DND-41 (cell line): Measurements from ENCODE around the gene MRPL36.

Experiments used
- EZH2 ChIP-seq: IDR thresholded peaks from 3 replicates; pipeline ENCODE4 v1.6.1; 2012; ENCODE audit warnings: borderline replicate concordance, low read depth, mild to moderate bottlenecking, moderate library complexity, low read length, inconsistent platforms; ENCODE audit not compliant: severe bottlenecking
- TF ChIP-seq, protein P1 (sequence below): IDR thresholded peaks from 2 replicates; pipeline ENCODE4 v1.5.1; 2012; ENCODE audit warnings: borderline replicate concordance, low read length, moderate library complexity, mild to moderate bottlenecking; ENCODE audit not compliant: poor library complexity, severe bottlenecking; ENCODE audit errors: extremely low read depth

DNA sequence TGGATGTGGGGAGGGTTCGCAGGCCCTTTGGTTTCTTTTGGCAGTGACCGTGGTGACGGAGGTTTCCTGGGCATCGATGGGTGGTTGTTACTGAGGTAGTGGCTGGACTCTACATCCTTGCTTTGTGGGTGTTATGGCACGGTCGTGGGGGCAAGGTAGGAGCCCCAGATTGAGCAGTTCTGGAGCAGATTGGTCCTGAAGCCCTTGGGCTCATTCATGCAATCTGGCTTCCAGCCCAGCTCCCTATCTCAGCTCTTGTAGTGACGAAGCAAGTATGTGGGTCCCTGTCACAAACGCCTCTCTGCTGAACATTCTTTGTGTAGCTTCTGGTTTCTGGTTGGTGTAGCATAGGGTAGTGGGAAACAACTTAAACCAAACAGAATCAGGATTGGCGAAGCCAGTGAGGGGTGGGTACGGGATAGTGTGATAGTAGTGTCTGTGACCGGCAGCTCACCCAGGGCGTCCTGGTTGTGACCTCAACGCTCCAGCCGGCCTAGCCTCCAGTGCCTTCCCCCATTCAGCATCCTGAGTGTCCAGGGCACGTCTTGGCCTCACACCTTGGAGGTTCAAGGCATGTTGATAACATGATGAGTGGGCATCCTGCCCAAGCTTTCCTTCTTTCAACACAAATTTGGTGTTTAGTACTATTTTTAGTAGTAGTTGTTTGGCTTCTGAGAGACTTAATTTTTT is 4.5 kb upstream of the MRPL36 start:
- TF ChIP-seq, protein P1, sequence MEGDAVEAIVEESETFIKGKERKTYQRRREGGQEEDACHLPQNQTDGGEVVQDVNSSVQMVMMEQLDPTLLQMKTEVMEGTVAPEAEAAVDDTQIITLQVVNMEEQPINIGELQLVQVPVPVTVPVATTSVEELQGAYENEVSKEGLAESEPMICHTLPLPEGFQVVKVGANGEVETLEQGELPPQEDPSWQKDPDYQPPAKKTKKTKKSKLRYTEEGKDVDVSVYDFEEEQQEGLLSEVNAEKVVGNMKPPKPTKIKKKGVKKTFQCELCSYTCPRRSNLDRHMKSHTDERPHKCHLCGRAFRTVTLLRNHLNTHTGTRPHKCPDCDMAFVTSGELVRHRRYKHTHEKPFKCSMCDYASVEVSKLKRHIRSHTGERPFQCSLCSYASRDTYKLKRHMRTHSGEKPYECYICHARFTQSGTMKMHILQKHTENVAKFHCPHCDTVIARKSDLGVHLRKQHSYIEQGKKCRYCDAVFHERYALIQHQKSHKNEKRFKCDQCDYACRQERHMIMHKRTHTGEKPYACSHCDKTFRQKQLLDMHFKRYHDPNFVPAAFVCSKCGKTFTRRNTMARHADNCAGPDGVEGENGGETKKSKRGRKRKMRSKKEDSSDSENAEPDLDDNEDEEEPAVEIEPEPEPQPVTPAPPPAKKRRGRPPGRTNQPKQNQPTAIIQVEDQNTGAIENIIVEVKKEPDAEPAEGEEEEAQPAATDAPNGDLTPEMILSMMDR, result no peak
- no peak for TF ChIP-seq EZH2
